GM18520 (cell line): Measurements from ENCODE around the gene SLC39A9.
"Not testable (repeated sequence)": the region's sequence is repeated elsewhere in the genome, so short reads cannot be mapped to it uniquely, and the experiment has no call there.

Experiments
- ATAC-seq: cut with Tn5 transposase; IDR thresholded peaks from one replicate; pipeline ENCODE4 v1.9.1; 2021; ENCODE audit not compliant: unreplicated experiment

SLC39A9 gene

DNA sequence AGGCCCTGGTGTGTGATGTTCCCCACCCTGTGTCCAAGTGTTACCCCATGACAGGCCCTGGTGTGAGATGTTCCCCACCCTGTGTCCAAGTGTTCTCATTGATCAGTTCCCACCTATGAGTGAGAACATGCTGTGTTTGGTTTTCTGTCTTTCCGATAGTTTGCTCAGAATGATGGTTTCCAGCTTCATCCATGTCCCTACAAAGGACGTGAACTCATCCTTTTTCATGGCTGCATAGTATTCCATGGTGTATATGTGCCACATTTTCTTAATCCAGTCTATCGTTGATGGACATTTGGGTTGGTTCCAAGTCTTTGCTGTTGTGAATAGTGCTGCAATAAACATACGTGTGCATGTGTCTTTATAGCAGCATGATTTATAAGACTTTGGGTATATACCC is 17.6 kb downstream of the SLC39A9 start:
- not testable (repeated sequence) for ATAC-seq

DNA sequence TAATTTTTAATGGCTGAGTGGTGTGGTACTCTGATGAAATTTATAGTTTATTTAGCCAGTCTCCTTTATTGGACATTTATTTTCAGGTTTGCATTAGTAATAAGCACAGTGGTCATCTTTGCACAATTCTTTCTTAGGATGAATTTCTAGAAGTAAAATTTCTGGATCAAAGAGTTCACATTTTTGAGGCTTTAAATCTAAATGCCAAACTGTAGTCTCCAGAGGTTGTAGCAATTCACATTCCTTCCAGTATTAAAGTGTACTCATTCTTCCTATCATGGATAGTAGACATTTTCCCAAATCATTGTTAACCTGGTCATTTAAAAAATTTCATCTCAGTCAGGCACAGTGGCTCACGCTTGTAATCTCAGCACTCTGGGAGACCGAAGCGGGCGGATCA is 24.8 kb downstream of the SLC39A9 start:
- no peak for ATAC-seq

DNA sequence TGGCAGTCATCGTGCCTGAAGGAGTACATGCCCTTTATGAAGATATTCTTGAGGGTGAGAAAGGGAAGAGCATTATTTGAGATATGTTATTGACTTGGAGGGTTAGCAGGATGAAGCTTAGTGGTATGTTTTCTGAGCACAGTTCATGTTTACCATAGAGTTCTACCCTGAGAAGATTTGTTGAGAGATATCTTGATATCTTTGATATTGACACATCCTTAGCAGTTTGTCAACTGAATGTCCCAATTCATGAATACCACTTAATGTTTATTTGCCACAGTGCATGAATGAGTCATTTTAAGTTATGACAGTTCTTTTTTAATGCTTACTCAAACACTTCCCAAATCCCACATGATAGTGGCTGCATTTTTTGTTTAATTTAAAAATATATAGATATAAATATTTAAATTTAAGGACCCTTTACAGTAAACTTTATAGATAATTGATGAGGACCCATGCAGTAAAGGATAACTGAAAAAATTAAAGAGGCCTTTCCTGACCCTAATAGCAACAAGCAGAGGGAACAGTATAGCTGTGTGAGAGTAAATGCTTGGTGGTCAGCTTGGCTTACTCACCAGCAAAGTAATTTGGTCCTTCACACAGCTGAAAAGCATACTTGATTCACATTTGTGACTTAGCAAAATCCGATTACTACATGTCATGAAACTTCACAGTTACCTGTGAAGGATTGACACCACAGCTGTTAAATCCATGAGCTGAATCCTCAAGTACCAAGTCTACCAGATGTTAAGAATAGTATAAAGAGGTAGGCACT is 25.8 kb downstream of the SLC39A9 start:
- no peak for ATAC-seq

DNA sequence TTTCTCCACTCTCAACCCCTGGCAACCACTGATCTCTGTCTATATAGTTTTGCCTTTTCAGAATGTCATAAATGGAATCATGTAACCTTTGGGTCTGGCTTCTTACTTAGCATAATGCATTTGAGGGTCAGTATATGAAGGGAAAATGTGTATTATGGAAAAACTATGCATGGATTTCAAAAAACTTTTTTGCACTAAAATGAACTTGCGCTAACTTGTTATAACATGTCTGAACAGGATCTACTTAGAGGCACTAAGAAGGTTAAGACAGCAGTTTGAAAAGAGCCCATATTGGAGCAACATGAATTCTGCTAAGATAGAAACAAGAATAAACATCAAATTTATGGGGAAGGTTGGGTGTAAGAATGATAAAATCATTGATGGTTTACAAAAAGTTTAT is 29.1 kb downstream of the SLC39A9 start:
- ATAC-seq: no peak

DNA sequence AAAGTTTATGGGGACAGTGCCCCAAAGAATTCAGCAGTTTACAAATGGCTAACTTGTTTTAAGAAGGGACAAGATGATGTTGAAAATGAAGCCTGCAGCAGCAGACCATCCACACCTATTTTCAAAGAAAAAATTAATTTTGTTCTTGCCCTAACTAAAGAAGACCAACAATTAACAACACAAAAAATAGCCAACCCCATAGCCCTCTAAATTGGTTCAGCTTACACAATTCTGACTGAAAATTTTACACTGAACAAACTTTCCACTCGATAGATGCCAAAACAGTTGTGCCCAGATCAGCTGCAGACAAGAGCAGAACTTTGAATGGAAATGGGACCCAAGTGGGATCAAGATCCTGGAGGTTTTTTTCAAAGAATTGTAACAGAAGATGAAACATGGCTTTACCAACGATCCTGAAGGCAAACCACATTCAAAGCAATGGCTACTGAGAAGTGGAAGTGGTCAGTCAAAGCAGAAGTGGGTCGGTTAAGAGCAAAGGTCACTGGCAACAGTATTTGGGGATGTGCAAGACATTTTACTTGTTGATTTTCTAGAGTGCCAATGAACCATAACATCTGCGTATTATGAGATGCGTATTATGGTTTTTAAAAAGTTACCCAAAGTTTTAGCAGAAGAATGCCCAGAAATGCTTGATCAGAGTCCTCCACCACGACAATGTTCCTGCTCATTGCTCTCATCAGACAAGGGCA is 30.0 kb downstream of the SLC39A9 start:
- no peak for ATAC-seq

DNA sequence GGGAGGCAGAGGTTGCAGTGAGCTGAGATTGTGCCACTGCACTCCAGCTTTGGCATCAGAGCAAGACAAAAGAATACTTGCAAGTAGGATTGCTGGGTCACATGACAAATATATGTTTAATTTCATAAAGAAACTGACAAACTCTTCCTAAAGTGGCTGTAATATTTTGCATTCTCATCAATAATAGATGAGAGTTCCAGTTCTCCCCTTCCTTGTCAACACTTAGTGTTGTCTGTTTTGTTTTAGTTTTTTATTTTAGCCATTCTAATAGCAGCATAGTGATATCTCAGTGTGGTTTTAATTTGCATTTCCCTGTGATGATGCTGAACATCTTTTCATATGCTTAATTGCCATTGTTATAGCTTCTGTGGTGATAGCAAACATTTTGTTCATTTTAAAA is 31.2 kb downstream of the SLC39A9 start:
- ATAC-seq: no peak

DNA sequence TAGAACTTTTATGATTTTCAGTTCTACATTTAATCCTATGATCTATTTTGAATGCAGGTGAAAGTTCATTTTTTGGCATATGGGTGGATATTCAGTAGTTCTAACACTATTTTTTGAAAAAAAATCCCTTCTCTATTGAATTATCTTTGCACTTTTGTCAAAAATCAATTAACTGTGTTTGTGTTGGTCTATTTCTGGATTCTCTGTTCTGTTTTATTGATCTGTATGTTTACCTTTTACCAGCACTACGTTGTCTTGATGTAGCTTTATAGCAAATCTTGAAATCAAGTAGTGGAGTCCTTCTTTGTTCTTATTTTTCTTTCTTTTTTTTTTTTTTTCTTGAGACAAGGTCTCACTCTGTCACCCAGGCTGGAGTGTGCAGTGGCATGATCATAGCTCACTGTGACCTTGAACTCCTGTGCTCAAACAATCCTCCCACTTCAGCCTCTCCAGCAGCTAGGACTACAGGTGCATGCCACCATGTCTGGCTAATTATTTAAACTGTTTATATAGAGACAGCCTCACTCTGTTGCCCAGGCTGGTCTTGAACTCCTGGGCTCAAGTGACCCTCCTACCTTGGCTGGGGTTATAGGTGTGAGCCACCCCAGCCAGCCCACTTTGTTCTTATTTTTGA is 31.9 kb downstream of the SLC39A9 start:
- ATAC-seq: no peak

DNA sequence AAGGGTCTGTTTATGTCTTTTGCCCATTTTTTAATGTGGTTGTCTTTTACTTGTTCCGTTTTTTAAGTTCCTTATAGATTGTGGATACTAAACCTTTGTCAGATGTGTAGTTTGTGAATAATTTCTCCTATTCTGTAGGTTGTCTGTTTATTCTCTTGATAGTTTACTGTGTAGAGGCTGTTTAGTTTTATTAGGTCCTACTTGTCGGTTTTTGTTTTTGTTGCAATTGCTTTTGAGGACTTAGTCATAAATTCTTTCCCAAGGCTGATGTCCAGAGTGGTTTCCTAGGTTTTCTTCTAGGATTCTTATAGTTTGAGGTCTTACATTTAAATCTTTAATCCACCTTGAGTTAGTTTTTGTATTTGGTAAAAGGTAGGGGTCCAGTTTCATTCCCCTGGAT is 33.9 kb downstream of the SLC39A9 start:
- no peak for ATAC-seq

DNA sequence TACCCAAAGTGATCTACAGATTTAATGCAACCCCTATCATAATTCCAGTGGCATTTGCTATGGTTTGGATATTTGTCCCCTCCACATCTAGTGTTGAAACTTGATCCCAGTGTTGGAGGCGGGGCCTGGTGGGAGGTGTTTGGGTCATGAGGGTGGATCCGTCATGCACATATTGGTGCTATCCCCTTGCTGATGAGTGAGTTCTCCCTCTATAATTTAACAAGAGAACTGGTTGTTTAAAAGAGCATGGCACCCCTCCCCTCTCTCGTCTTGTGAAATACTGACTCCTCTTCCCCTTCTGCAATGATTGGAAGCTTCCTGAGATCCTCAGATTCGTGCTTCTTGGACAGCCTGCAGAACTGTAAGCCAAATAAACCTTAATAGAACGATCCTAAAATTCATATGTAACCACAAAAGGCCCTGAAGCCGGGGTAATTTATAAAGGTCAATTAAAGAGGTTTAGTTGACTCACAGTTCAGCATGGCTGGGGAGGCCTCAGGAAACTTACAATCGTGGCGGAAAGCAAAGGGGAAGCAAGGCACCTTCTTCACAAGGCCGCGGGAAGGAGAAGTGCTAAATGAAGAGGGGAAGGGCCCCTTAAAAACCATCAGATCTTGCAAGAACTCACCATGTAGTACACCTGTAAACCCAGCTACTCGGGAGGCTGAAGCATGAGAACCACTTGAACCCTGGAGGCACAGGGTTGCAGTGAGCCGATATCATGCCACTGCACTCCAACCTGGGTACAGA is 41.2 kb downstream of the SLC39A9 start:
- ATAC-seq: no peak

DNA sequence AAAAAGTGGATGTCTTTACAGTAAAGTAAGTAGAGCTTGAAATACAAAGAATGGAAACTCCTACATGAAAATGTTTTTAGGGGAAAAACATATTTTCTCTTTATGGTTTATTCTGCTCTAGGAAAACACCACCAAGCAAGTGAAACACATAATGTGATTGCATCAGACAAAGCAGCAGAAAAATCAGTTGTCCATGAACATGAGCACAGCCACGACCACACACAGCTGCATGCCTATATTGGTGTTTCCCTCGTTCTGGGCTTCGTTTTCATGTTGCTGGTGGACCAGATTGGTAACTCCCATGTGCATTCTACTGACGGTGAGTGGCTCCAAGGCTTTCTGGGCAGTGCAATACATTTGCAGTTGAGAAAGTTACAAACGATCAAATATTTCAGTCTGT is 43.5 kb downstream of the SLC39A9 start:
- no peak for ATAC-seq

DNA sequence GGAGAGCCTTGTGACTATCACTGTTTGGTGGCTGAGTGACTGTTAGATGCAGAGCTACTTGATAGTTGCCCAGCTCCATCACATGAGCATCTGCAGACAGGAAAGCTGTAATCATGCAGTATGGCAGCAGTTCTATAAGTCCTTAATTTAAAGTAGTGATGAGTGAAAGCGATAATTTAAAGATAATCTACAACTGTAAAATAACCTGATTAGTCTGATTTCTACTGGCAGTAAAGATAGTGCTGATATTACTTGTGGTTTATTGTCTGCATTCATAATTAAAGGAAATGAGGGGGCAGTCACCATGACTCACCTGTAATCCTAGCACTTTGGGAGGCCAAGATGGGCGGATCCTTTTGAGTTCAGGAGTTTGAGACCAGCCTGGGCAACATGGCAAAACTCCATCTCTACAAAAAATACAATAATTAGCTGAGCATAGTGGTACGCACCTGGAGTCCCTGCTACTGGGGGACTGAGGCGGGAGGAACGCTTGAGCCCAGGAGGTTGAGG is 44.9 kb downstream of the SLC39A9 start:
- no peak for ATAC-seq

DNA sequence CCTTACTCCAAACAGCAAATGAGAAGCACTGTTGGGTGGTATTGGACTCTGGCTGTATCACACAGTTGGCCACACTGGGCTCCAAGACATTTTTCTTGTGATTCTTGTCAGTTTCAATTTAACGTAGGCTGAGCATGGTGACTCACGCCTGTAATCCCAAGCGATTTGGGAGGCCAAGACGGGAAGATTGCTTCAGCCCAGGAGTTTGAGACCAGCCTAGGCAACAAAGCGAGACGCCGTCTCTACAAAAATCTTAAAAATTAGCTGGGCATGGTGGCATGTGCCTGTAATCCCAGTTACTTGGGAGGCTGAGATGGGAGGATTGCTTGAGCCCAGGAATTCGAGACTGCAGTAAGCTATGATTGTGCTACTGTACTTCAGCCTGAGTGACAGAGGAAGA is 50.7 kb downstream of the SLC39A9 start:
- ATAC-seq: no peak

DNA sequence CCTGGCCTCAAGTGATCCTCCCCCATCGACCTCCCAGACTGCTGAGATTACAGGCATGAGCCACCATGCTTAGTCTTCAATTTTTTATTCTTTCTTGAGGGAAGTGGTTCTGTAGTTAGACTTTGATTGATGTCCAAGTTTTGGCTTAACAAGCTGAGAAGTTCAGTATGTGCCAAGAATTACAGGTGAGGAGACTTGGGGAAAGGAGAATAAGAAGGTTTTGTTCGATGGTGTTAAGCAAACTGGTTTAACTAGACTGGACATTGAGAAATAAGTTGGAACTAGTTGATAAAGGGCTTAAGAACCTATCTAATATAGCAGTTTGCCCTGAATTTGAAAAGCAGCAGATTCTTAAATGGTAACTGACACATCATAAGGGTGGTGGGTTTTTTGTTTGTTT is 53.4 kb downstream of the SLC39A9 start:
- no peak for ATAC-seq

DNA sequence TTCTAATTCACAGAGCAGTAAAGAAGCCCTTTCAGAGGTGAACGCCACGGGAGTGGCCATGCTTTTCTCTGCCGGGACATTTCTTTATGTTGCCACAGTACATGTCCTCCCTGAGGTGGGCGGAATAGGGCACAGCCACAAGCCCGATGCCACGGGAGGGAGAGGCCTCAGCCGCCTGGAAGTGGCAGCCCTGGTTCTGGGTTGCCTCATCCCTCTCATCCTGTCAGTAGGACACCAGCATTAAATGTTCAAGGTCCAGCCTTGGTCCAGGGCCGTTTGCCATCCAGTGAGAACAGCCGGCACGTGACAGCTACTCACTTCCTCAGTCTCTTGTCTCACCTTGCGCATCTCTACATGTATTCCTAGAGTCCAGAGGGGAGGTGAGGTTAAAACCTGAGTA is 59.9 kb downstream of the SLC39A9 start:
- ATAC-seq: no peak

DNA sequence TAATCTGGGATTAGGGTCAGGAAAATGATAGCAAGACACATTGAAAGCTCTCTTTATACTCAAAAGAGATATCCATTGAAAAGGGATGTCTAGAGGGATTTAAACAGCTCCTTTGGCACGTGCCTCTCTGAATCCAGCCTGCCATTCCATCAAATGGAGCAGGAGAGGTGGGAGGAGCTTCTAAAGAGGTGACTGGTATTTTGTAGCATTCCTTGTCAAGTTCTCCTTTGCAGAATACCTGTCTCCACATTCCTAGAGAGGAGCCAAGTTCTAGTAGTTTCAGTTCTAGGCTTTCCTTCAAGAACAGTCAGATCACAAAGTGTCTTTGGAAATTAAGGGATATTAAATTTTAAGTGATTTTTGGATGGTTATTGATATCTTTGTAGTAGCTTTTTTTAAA is 60.6 kb downstream of the SLC39A9 start:
- ATAC-seq: no peak

DNA sequence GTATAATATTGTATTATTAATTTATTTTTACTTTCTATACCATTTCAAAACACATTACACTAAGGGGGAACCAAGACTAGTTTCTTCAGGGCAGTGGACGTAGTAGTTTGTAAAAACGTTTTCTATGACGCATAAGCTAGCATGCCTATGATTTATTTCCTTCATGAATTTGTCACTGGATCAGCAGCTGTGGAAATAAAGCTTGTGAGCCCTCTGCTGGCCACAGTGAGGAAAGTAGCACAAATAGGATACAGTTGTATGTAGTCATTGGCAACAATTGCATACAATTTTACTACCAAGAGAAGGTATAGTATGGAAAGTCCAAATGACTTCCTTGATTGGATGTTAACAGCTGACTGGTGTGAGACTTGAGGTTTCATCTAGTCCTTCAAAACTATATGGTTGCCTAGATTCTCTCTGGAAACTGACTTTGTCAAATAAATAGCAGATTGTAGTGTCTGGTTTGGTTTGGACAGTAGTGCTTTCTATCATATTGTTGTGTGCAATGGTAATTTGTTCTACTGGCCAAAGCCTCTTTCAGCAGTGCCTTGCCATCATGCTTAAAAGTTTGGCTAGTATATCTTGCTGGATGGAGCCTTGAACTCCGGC is 61.7 kb downstream of the SLC39A9 start:
- ATAC-seq: no peak

DNA sequence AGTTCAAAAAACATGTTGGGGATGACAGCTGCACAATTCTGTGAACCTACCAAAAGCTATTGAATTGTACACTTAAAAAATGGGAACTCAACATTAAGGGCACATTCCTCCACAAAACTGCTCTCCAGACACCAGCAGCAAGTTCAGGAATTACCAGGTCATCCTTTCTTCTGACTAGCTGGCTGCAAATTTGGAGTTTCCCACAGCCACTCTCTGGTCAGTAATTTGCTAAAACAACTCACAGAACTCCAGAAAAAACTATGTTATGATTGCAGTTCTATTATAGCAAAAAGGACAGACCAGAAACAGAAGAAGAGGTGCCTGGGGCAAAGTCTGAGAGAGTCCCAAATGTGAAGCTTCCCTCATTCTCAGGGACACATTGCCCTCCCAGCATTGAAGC is 65.9 kb downstream of the SLC39A9 start:
- no peak for ATAC-seq

DNA sequence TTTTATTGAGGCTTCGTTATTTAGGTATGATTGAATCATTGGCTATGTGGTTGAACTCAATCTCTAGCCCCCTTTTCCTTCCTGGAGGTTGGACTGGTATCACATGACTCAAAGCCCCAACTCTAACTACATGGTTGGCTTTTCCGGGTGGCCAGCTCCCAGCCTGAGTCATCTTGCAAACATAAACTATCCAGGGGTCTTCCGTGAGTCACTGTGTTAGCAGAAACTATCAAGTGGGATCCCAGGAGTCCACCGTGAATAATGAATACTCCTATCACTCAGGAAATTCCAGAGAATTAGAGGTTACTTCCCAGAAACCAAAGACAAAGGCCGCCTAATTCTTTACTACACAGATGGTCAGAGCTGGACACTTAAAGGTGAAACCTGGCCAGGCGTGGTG is 66.3 kb downstream of the SLC39A9 start:
- no peak for ATAC-seq

DNA sequence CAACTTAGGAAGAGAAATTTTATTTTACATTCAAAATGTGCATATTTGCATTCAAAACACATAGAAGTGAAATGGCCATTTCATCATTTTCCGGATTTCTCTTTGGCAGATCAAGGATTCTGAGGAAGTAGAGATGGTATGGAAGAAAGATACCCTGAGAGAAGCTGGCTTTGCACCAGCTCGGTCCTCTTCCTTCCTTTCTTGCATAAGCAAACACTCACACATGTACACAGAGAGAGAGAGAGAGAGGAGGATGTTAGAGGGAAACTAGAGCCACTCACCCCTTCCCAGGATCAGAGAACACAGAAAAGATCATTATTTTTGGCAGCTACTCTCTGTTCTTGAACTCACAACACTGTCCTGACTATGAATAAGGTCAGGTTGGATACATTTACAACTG is 70.5 kb downstream of the SLC39A9 start:
- no peak for ATAC-seq

DNA sequence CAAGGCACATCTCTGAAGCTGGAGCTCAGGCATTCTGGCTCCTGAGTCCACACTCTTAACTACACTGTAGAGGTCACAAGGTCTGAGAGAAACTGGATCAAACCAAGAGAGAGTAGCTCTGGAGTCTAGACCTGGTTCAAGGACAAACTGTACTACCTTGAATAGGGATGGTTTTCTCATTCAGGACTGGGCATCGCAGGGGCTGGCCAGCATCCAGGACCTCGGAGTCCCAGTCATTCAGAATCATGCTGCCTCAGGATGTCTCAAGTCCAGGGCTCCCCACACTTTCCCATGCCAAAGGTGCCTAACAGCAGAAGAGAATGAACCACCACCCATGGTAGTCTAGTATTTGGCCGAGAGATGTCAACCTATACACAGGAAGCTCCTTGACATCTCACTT is 72.9 kb downstream of the SLC39A9 start:
- no peak for ATAC-seq

DNA sequence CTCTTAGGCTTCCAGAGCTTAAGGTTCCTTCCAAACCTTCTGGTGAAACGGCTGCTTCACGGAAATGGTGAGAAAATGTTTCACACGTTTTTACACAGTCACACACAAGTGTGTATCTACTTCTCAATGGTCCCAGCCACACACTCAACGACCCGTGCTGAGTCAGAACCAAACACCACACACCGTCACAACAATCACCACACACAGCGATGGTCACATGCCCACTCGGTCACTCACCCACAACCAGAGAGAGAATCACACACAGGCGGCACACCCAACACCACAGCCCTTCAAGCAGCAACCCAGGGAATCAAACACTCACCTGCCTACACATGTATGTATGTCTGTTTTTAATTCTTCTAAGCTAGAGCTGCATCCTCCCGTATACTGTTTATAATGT is 73.4 kb downstream of the SLC39A9 start:
- ATAC-seq: no peak
